Bronchial epithelial cell (primary cell): Measurements from ENCODE around the gene ATP13A4. TPM values are rescaled to one million over a fixed set of nuclear protein-coding genes. Genes with fewer than 3 reads are reported as not detected.

Experiments
- DNase-seq: peaks from one replicate; pipeline ENCODE4 v3.0.0-alpha.2; 2010; ENCODE audit warnings: low read depth
- FAIRE-seq: peaks from 2 replicates; lab custom pipeline; 2011; peaks lifted over from hg19 to GRCh38; lab: Jason Lieb, UNC
- H3K27me3 ChIP-seq: 2 replicates; pipeline ENCODE4 v1.5.1; 2011; ENCODE audit warnings: low read length; ENCODE audit not compliant: control insufficient read depth, insufficient read depth
- H3K36me3 ChIP-seq: 2 replicates; pipeline ENCODE4 v1.5.1; 2011; ENCODE audit warnings: low read length; ENCODE audit not compliant: control insufficient read depth, insufficient read depth
- H3K4me3 ChIP-seq: 2 replicates; pipeline ENCODE4 v1.5.1; 2011; ENCODE audit warnings: mild to moderate bottlenecking, low read depth, low read length, control low read depth
- CTCF ChIP-seq: IDR thresholded peaks from 2 replicates; pipeline ENCODE4 v1.5.1; 2011; ENCODE audit warnings: mild to moderate bottlenecking, moderate library complexity, low read length, control low read depth, inconsistent platforms; ENCODE audit not compliant: insufficient read depth, severe bottlenecking
- total RNA-seq: library from RNA; depleted of rRNA; stranded (reverse); fragments of >200 nt; gene quantifications from 2 replicates; pipeline ENCODE4 v1.2.1, GENCODE V29; 2014

Gene ATP13A4
- total RNA-seq, 1 donor from 2014 or later, result 4.2 TPM

GRCh38 chr3:193367868-193368267 lies 186.8 kb downstream of the ATP13A4 start:
- no peaks in the 10 kb centered on the region for H3K36me3 ChIP-seq
- no peak for TF ChIP-seq CTCF
- H3K27me3 ChIP-seq, result no peaks in the 10 kb centered on the region
- no peak for FAIRE-seq
- DNase-seq, result no peak
- H3K4me3 ChIP-seq, result no peak overlapping the region

- Histone ChIP-seq H3K27me3 (no peaks in the 10 kb centered on the region), H3K4me3 (no peak overlapping the region), H3K36me3 (no peaks in the 10 kb centered on the region)
- DNase-seq (no peak), FAIRE-seq (no peak)
- TF ChIP-seq CTCF, result no peak
Observed at GRCh38 chr3:193357291-193357690, 197.4 kb downstream of the ATP13A4 start.

GRCh38 chr3:193354423-193354822 lies 200.3 kb downstream of the ATP13A4 start:
- Histone ChIP-seq H3K4me3 (no peak overlapping the region), H3K27me3 (no peaks in the 10 kb centered on the region), H3K36me3 (no peaks in the 10 kb centered on the region)
- FAIRE-seq (no peak), DNase-seq (no peak)
- TF ChIP-seq CTCF, result no peak

Other genes with a start within 250 kb of the ATP13A4 start
- 0.13 TPM in 1 of 2 replicates, not detected in the other for gene ATP13A5, start 176.1 kb downstream of the ATP13A4 start, total RNA-seq
- 79.8 and 88.2 TPM in 2 replicates for gene OPA1, start 38.3 kb upstream of the ATP13A4 start, total RNA-seq